HUES6 (cell line): ENCODE measurements around the gene RPS6KB2.

ENCODE experiments used
- H3K27ac ChIP-seq: 2 replicates; pipeline ENCODE4 v1.7.0; 2013; ENCODE audit warnings: low read depth, mild to moderate bottlenecking, low read length, inconsistent platforms
- H3K27me3 ChIP-seq: 2 replicates; pipeline ENCODE4 v1.6.1; 2013; ENCODE audit warnings: low read length; ENCODE audit not compliant: control insufficient read depth, insufficient read depth
- H3K36me3 ChIP-seq: 2 replicates; pipeline ENCODE4 v1.6.1; 2013; ENCODE audit warnings: low read length; ENCODE audit not compliant: control insufficient read depth, insufficient read depth
- H3K4me1 ChIP-seq: 2 replicates; pipeline ENCODE4 v1.6.1; 2013; ENCODE audit warnings: low read length; ENCODE audit not compliant: control insufficient read depth, insufficient read depth
- H3K4me3 ChIP-seq: 2 replicates; pipeline ENCODE4 v1.5.1; 2013; ENCODE audit warnings: low read depth, low read length
- H3K9ac ChIP-seq: one replicate; pipeline ENCODE4 v1.6.1; 2013; ENCODE audit warnings: mild to moderate bottlenecking, low read length
- H3K9me3 ChIP-seq: 2 replicates; pipeline ENCODE4 v1.6.1; 2013; ENCODE audit warnings: low read depth, low read length; ENCODE audit not compliant: control insufficient read depth, insufficient read depth

RPS6KB2 gene

DNA sequence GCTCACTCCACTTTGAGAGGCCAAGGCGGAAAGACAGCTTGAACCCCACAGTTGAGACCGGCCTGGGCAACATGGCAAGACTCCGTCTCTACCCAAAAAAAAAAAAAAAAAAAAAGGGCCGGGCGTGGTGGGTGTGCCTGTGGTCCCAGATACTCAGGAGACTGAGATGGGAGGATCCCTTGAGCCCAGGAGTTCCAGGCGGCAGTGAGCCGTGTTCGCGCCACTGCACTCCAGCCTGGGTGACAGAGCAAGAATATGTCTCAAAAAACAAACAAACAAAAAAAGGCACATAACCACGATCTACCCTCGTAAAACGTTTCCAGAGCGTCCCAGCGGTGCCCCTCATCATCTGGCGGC is 37.4 kb upstream of the RPS6KB2 start:
- peak overlapping the region; percentile 92 for H3K9ac ChIP-seq
- peak overlapping the region; percentile 93 for H3K4me3 ChIP-seq
- peaks cover 17% of the 10 kb centered on the region for H3K36me3 ChIP-seq
- 0 out of 2 replicates have a peak overlapping the region, but pooled peaks have one; percentile 84 for H3K27ac ChIP-seq
- H3K9me3 ChIP-seq: no peaks in the 10 kb centered on the region
- no peaks in the 10 kb centered on the region for H3K27me3 ChIP-seq
- peaks cover 22% of the 10 kb centered on the region for H3K4me1 ChIP-seq

DNA sequence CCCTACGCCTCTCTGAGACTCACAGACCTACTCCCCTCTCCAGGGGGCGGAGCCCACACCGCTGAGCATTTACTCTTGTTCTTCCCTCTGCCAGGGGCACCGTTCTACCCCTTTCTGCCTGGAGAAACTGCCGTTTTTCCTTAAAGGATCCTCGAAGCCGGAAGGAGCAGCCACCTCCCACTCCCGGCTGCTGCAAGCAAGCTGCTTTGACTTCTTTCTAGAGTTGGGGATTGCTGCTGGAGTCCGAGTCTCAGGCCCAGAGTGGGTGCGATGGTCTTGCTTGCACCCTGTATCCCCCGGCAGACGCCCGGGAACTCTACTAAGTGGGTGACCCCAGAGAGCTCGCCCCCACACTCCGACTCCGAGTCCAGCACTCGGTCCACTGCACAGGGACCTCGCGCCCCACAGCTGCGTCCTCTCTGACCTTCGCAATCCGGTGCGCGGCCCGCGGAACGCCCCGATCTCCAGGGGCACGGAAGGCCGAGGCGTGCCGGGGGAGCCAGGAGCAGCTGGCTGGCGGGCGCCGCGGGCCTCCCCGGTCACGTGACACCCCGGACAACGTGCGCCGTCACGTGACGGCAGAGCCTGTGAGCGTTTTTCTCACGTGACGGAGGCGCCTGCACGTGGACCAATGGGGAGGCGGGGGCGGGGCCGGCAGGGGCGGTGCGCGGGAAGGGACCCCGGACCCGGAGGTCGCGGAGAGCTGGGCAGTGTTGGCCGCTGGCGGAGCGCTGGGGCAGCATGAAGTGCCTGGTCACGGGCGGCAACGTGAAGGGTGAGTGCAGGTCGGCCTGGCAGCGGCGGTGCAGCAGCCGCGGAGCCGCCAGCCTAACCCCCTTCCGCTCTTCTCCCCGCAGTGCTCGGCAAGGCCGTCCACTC is 36.8 kb upstream of the RPS6KB2 start, which contains the start of gene RAD9A:
RAD9A (plus strand) TSS at position 683 of the 879 bp plus-strand sequence; CDS start at position 742, 59 bp downstream.
- H3K36me3 ChIP-seq: peaks cover 22% of the 10 kb centered on the region
- H3K27me3 ChIP-seq: no peaks in the 10 kb centered on the region
- H3K9ac ChIP-seq: peak within 1 kb of the TSS; percentile 92
- peak within 1 kb of the TSS; percentile 84; the same call in 1 of the 2 replicates for H3K27ac ChIP-seq
- H3K4me1 ChIP-seq: peaks cover 28% of the 10 kb centered on the region
- H3K4me3 ChIP-seq: peak within 1 kb of the TSS; percentile 93
- H3K9me3 ChIP-seq: no peaks in the 10 kb centered on the region

DNA sequence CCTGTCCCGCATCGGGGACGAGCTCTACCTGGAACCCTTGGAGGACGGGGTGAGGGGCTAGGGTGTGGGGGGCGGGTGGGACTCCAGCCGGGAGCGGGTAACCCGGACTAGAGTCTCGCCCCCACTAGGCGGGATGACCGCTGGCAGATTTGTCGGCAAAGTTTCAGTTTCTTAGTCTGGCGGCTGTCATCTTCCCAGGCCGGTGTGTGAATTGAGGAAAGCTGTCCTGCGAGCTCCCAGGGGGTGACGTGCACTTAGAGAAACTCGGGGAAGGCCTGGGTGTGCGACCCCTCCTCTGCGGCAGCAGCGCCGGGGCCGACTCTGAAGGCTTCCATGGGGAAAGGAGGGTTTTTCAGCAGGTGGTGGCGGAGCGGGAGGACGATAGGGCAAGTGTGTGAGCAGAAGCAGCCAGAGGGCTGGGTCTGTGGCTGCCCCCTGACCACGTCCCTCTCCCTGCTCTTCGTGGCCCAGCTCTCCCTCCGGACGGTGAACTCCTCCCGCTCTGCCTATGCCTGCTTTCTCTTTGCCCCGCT is 36.0 kb upstream of the RPS6KB2 start:
- H3K27ac ChIP-seq: no peak overlapping the region
- peaks cover 24% of the 10 kb centered on the region for H3K36me3 ChIP-seq
- peak overlapping the region; percentile 93 for H3K4me3 ChIP-seq
- peaks cover 24% of the 10 kb centered on the region for H3K4me1 ChIP-seq
- peak overlapping the region; percentile 86 for H3K9ac ChIP-seq
- H3K9me3 ChIP-seq: no peaks in the 10 kb centered on the region
- H3K27me3 ChIP-seq: no peaks in the 10 kb centered on the region

DNA sequence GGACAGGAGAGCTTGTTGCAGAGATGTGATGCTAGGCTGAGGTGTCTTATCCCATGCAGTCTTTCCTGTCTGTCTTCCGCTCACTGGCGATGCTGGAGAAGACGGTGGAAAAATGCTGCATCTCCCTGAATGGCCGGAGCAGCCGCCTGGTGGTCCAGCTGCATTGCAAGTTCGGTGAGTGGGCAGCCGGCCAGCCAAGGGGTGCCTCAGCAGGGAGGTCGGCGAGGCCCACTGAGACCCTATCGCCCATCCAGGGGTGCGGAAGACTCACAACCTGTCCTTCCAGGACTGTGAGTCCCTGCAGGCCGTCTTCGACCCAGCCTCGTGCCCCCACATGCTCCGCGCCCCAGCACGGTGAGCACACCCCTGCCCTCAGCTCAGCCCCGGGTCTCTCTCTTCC is 34.9 kb upstream of the RPS6KB2 start:
- Histone ChIP-seq H3K27me3 (no peaks in the 10 kb centered on the region), H3K9me3 (no peaks in the 10 kb centered on the region), H3K4me1 (peaks cover 26% of the 10 kb centered on the region), H3K27ac (no peak overlapping the region), H3K9ac (no peak overlapping the region), H3K4me3 (no peak overlapping the region), H3K36me3 (peaks cover 36% of the 10 kb centered on the region)

DNA sequence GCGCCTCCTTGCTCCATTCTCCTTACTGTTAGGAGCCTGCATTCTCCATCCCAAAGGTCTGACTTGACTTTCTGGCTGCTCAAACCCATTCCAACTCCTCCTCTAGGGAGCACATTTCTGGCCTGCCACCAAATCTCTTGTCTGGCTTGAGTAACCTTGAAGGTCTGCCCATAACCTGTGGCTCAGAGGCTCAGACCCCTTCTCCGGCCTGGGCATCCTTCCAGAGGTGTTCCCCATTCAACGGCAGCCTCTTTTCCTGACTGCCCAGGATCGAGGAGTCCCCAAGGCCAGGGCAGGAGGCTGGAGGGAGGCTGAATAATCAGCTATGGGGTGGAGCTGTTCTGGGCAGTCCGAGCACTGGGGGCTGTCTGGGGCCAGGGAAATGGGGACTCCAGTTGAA is 34.3 kb upstream of the RPS6KB2 start:
- no peak overlapping the region for H3K27ac ChIP-seq
- H3K4me1 ChIP-seq: peaks cover 26% of the 10 kb centered on the region
- no peak overlapping the region for H3K4me3 ChIP-seq
- no peaks in the 10 kb centered on the region for H3K27me3 ChIP-seq
- peaks cover 41% of the 10 kb centered on the region for H3K36me3 ChIP-seq
- no peaks in the 10 kb centered on the region for H3K9me3 ChIP-seq
- H3K9ac ChIP-seq: no peak overlapping the region

DNA sequence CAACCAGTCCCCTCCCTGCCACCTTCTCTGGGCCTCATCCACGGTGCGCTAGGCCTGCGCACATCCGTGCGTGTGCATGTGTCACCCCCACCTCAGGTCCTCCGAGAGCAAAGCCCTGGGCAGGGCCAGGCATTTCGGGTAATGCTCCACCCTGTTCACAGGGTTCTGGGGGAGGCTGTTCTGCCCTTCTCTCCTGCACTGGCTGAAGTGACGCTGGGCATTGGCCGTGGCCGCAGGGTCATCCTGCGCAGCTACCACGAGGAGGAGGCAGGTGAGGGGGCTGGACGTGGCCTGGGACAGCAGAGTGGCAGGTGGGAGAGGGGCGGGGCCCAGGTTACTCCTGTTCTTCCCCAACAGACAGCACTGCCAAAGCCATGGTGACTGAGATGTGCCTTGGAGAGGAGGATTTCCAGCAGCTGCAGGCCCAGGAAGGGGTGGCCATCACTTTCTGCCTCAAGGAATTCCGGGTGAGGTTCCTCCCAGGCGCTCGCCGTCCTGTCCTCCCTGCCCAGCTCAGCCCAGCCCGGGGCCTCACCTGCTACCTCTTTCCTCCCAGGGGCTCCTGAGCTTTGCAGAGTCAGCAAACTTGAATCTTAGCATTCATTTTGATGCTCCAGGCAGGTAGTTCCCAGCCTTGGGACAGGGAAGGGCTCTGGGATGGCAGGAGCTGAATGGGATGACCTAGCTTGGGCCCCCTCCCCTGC is 32.6 kb upstream of the RPS6KB2 start:
- Histone ChIP-seq H3K36me3 (peaks cover 55% of the 10 kb centered on the region), H3K9me3 (no peaks in the 10 kb centered on the region), H3K27me3 (no peaks in the 10 kb centered on the region), H3K4me1 (peaks cover 29% of the 10 kb centered on the region), H3K4me3 (no peak overlapping the region), H3K9ac (no peak overlapping the region), H3K27ac (0 out of 2 replicates have a peak overlapping the region, but pooled peaks have one; percentile 24)

DNA sequence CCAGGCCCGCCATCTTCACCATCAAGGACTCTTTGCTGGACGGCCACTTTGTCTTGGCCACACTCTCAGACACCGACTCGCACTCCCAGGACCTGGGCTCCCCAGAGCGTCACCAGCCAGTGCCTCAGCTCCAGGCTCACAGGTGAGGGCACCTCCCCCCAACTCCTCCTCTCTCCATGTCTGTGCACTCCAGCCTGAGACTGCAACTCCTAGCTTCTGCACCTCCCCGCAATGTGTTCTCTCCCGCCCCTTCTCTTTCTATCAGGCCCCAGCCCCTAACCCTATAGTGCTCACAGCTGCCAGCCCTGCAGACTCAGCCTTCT is 32.1 kb upstream of the RPS6KB2 start:
- Histone ChIP-seq H3K4me3 (no peak overlapping the region), H3K27ac (peak overlapping the region; percentile 24; the same call in 1 of the 2 replicates), H3K27me3 (no peaks in the 10 kb centered on the region), H3K9me3 (no peaks in the 10 kb centered on the region), H3K4me1 (peaks cover 31% of the 10 kb centered on the region), H3K36me3 (peaks cover 55% of the 10 kb centered on the region), H3K9ac (peak overlapping the region; percentile 43)

DNA sequence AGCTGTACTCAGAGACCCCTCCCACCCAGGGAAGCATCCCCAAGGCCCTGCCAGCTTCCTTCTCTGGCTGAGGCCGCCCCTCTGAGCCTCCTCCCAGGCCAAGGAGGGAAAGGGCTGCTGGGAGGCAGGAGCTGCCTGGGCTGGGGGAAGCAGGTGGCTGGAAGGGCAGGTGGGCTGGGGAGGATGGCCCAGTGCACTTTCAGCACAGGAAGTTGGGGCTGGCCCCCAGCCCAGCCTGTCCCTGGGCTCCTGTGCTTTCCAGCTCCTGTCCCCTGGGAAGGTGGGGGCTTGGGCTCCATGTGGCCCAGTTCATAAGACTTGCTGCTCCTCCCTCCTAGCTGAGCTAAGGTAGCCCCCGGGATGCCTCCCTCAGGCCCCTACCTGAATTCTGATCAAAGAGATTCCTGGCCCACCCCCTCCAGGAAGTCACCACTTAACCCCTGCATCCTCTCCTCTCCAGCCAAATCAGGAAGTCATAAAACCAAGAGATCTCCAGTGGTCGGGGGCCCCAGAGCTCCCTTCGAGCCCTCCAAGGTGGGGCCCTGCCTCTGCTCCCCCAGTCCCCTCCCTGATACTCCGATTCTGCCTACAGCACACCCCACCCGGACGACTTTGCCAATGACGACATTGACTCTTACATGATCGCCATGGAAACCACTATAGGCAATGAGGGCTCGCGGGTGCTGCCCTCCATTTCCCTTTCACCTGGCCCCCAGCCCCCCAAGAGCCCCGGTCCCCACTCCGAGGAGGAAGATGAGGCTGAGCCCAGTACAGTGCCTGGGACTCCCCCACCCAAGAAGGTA is 31.5 kb upstream of the RPS6KB2 start:
- H3K4me1 ChIP-seq: peaks cover 31% of the 10 kb centered on the region
- H3K36me3 ChIP-seq: peaks cover 55% of the 10 kb centered on the region
- peak overlapping the region; percentile 24; the same call in 1 of the 2 replicates for H3K27ac ChIP-seq
- H3K27me3 ChIP-seq: no peaks in the 10 kb centered on the region
- H3K9me3 ChIP-seq: no peaks in the 10 kb centered on the region
- H3K9ac ChIP-seq: peak overlapping the region; percentile 43
- no peak overlapping the region for H3K4me3 ChIP-seq

DNA sequence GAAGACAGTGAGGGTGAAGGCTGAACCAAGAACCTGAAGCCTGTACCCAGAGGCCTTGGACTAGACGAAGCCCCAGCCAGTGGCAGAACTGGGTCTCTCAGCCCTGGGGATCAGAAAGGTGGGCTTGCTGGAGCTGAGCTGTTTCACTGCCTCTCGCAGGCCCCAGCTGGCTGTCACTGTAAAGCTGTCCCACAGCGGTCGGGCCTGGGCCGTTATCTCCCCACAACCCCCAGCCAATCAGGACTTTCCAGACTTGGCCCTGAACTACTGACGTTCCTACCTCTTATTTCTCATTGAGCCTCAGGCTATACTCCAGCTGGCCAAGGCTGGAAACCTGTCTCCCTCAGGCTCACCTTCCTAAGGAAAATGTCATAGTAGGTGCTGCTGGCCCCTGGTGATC is 30.8 kb upstream of the RPS6KB2 start:
- H3K4me1 ChIP-seq: peaks cover 35% of the 10 kb centered on the region
- peak overlapping the region; percentile 12; the same call in 1 of the 2 replicates for H3K27ac ChIP-seq
- no peaks in the 10 kb centered on the region for H3K9me3 ChIP-seq
- H3K4me3 ChIP-seq: no peak overlapping the region
- H3K9ac ChIP-seq: no peak overlapping the region
- no peaks in the 10 kb centered on the region for H3K27me3 ChIP-seq
- peaks cover 55% of the 10 kb centered on the region for H3K36me3 ChIP-seq

DNA sequence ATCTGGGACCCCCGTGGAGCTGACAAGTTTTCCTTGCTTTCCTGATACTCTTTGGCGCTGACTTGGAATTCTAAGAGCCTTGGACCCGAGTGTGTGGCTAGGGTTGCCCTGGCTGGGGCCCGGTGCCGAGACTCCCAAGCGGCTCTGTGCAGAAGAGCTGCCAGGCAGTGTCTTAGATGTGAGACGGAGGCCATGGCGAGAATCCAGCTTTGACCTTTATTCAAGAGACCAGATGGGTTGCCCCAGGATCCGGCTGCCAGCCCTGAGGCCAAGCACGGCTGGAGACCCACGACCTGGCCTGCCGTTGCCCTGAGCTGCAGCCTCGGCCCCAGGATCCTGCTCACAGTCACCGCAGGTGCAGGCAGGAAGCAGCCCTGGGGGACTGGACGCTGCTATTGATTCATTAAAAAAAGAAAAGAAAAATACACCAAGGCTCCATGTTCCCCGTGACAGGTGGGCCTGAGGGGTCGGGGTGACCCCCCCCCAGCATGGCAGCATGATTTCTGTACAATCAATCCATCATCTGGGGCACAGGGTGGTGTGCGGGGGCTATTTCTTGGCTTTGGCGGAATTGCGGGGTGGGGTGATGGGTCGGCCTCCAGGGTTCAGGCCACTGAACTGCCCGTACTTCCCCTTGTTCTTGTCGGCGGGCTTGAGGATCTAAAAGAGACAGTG is 30.2 kb upstream of the RPS6KB2 start:
- Histone ChIP-seq H3K4me1 (peaks cover 32% of the 10 kb centered on the region), H3K9ac (no peak overlapping the region), H3K27ac (no peak overlapping the region)

More for the DNA sequence above, 30.2 kb upstream of the RPS6KB2 start:
- Histone ChIP-seq H3K27me3 (no peaks in the 10 kb centered on the region), H3K9me3 (no peaks in the 10 kb centered on the region), H3K36me3 (peaks cover 55% of the 10 kb centered on the region), H3K4me3 (no peak overlapping the region)
